CD4-positive, alpha-beta T cell treated with Interleukin-17A for 1 hour (primary cell): ENCODE results near the gene SLC9B1.
"Not testable (repeated sequence)": the region's sequence is repeated elsewhere in the genome, so short reads cannot be mapped to it uniquely, and the experiment has no call there.

Experiments
- DNase-seq: peaks from one replicate; pipeline ENCODE4 v3.0.0-alpha.2; 2020

The SLC9B1 gene

GRCh38 chr4:103010804-103011203, 8.7 kb downstream of the SLC9B1 start:
- DNase-seq: no peak

DNA sequence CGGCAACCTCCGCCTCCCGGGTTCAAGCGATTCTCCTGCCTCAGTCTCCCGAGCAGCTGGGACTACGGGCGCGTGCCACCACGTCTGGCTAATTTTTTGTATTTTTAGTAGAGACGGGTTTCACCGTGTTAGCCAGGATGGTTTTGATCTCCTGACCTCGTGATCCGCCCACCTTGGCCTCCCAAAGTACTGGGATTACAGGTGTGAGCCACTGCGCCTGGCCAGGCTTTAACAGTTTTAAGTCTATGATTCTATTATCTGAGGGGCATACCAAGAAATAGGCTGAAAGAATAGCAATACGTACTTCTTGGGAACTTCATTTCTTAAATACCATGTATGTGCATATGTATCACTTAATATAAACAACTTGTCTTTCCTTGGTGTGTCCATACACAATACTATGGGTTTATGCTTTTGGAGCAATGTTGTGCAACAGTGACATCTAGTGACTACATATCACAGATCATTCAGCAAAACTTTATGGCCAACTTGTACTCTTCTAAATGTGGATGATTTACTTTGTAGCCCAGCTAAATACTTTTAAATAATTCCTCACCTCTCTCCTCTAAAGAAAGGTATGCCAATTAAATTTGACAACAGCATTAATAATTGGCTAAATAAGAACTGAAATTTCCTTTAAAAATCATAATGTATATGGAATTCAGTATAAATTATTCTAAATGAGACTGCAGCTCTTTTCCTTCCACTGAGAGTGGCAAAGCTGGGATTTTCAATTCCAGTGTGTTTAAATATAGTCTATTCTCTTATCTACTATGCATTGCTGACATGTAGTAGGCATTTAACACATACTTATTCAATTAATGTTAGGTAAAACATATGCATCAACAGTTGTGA, 10.4 kb downstream of the SLC9B1 start:
- peak; percentile 76 for DNase-seq

DNA sequence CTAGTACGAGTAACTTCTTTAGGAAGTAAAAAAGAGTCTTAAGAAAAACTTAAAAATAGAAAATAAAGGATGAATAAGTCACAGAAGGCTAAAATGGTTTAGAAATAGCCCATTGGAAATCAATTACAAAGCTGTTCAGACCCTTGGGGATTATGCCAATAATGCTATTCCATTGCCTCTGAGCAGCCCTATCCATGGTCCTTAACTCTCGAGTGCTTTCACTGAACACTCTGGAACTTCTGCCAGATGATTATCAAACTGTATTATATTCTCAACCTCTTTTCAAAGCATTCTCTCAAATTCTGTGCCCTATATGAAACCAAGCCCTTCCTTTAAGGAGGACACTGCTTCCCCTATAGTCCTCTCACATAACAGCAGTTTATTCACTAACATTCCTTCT, 17.0 kb downstream of the SLC9B1 start:
- no peak for DNase-seq

DNA sequence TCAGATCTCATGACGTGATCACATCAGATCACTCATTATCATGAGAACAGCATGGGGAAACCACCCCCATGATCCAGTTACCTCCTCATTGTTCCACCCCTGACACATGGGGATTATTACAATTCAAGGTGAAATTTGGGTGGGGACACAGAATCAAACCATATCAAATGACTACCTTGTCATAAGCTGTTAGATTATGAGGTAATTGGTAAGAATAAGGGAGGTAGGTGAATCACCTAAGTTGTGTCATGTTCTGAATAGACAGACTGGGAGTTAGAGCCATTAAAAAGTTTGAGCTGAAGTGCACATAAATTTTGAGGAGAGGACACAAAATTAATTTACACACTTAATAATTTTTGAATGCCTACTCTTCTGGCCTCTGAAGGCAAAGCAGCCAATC, 24.7 kb downstream of the SLC9B1 start:
- no peak for DNase-seq

GRCh38 chr4:102993985-102994384, 25.5 kb downstream of the SLC9B1 start:
- not testable (repeated sequence) for DNase-seq

DNA sequence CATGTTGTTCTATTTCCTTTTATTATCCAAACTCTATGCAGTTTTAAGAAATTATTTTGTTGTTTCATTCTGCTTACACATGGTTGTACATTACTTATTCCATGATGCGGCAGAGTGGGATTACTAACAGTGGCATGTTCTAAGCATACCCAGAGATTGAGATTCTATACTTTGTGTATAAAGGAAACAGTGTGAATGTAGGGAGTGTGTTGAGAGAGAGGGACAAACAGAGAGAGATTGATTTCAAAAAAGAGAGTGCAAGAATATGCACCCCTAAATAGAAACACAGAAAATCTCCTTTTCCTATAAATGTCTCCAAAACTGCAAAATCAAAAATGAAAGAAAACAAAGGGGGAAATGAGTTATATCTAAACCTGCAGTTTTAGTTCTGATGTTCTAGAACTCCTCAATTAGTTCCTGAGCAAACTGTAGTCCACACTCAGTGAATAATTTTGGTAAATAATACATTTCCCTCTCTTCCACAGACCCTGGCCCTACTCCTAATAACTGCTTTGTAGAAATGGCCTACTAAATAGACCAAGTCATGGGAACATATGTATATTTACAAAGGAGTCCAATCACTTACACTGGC, 31.0 kb downstream of the SLC9B1 start:
- no peak for DNase-seq

GRCh38 chr4:102981005-102981404, 38.5 kb downstream of the SLC9B1 start:
- DNase-seq: no peak

- DNase-seq: not testable (repeated sequence)
These were observed 57.7 kb downstream of the SLC9B1 start for GRCh38 chr4:102961813-102962212.

DNA sequence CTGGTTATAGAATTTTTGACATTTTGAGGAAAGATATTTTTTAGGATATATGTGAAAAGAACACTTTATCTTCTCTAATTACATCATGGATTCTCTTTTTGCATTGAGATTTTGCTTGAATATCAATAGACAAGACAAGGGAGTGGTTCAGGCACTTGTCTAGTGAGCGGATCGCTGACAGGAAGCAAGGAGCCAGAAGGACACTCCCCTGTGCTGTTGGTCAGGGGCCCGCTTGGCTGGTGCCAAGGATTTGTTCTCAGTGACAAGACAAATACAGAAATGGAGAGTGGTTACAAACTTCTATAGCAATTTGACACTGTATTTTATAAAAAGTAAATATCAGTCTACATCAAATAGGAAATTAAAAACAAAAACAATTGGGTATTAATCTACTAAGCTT, 60.0 kb downstream of the SLC9B1 start:
- DNase-seq: no peak

DNA sequence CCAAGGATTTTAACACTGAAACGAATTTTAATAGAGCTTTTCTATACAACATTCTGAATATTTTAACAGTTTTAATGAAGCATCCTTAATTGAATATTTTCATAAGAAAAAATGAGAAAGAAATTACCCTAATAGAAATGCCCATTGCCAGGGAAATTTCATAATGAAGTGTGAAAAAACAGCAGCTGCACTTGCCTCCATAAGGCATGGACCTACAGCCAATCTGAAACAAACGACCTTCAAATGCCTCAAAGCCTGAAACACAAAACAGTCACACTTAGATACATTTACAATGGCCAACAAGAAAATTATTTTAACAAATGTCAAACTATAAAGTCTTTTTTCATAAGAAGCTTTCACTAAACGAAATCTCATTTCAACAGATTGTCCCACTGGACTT, 74.4 kb downstream of the SLC9B1 start:
- DNase-seq: no peak

GRCh38 chr4:102938063-102938462, 81.4 kb downstream of the SLC9B1 start:
- not testable (repeated sequence) for DNase-seq

GRCh38 chr4:102935716-102936115, 83.8 kb downstream of the SLC9B1 start:
- DNase-seq: no peak

GRCh38 chr4:102919697-102920096, 99.8 kb downstream of the SLC9B1 start:
- DNase-seq: not testable (repeated sequence)

DNA sequence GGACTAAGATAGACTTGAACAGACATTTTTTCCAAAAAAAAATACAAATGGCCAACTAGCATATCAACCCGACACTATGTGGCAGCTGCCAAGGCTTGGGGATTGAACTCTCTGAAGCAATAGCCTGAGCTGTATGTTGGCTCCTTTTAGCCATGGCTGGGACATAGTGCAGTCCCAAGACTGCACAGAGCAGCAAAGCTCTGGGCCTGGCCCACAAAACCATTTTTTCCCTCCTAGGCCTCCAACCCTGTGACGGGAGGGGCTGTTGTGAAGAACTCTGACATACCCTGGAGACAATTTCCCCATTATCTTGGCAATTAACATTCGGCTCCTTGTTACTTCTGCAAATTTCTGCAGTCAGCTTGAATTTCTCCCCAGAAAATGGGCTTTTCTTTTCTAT, 100.6 kb downstream of the SLC9B1 start:
- DNase-seq: no peak

DNA sequence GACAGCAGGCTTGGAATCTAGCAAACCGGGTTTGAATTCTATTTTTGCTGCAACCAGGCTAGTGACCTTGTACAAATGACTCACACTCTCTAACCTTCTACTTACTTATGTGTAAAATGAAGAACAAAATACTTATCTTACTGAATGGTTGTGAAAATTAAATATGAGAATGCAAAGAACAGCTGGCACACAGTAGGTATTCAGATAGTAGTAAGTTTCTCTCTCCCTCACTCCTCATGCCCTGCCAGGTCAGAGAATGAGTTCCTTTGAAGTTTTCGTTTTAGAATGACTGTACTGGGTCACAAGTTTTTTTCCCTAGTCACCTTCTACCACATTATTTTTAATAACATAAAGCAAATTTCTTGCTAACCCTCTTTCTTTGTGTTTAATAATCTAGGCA, 117.7 kb downstream of the SLC9B1 start:
- DNase-seq: no peak

DNA sequence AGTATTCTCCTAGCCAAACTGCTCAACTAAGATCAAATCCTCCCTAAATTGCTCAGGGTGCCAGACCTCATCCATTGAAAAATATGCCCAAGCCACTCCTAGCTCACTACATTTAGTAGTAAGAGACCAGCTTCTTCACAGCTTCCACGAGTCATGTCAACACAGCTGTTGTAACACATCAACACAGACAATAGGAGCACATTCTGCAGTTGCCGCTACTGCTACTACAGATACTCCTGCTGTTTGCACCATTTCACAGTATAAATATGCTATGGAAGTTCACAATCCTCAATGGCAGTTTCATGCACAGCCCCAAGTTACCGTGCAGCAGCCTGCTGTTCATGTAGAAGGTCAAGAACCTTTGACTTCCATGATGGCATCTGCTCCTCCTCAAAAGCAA, 121.9 kb downstream of the SLC9B1 start:
- not testable (repeated sequence) for DNase-seq

- DNase-seq: not testable (repeated sequence)
These were observed 123.0 kb downstream of the SLC9B1 start for GRCh38 chr4:102896547-102896946.

GRCh38 chr4:102889866-102890265, 129.6 kb downstream of the SLC9B1 start:
- not testable (repeated sequence) for DNase-seq

- DNase-seq: not testable (repeated sequence)
These were observed 130.9 kb downstream of the SLC9B1 start for GRCh38 chr4:102888570-102888969.

- DNase-seq: no peak
These were observed 136.2 kb downstream of the SLC9B1 start for GRCh38 chr4:102883278-102883677.

- DNase-seq: no peak
These were observed 138.2 kb downstream of the SLC9B1 start for GRCh38 chr4:102881343-102881742.

DNA sequence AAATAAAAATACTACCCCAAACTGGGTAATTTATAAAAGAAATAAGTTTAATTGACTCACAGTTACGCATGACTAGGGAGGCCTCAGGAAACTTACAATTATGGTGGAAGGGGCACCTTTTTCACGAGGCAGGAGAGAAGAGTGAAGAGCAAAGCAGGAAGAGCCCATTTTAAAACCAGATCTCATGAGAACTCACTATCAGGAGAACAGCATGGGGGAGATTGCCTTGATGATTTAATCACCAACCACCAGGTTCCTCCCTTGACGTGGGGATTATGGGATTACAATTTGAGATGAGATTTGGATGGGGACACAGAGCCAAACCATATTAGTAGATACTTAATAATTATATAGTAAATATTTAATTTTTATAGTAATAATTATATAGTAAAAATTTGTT, 140.6 kb downstream of the SLC9B1 start:
- DNase-seq: no peak

GRCh38 chr4:102878349-102878748, 141.2 kb downstream of the SLC9B1 start:
- not testable (repeated sequence) for DNase-seq

- DNase-seq: not testable (repeated sequence)
These were observed 141.9 kb downstream of the SLC9B1 start for GRCh38 chr4:102877477-102878106.
